H7 (cell line): ENCODE data around the gene MEIS2. TPM values are rescaled to one million over a fixed set of nuclear protein-coding genes. Genes with fewer than 3 reads are reported as not detected.
A peak's percentile ranks its signal among the peaks of the same experiment; 100 is the strongest.

Source experiments
- DNase-seq: peaks from one replicate; pipeline ENCODE4 v3.0.0; 2012
- H3K27me3 ChIP-seq: 2 replicates; pipeline ENCODE4 v1.6.0; 2011; ENCODE audit warnings: mild to moderate bottlenecking, low read length; ENCODE audit not compliant: control insufficient read depth, insufficient read depth
- H3K36me3 ChIP-seq: replicated peaks from 2 replicates; pipeline ENCODE4 v1.5.1; 2011; ENCODE audit warnings: low read length; ENCODE audit not compliant: control insufficient read depth, insufficient read depth
- H3K4me3 ChIP-seq: 2 replicates; pipeline ENCODE4 v1.5.1; 2011; ENCODE audit warnings: low read depth, mild to moderate bottlenecking, control low read depth, low read length, moderate library complexity; ENCODE audit not compliant: insufficient read depth
- total RNA-seq: library from RNA; depleted of rRNA; stranded (reverse); fragments of >200 nt; shearing (Covaris generic); gene quantifications from 2 replicates; pipeline ENCODE4 v1.2.3, GENCODE V29; 2014

MEIS2 gene
- total RNA-seq, 1 experiment from 2014 or later: 1.8 TPM

DNA sequence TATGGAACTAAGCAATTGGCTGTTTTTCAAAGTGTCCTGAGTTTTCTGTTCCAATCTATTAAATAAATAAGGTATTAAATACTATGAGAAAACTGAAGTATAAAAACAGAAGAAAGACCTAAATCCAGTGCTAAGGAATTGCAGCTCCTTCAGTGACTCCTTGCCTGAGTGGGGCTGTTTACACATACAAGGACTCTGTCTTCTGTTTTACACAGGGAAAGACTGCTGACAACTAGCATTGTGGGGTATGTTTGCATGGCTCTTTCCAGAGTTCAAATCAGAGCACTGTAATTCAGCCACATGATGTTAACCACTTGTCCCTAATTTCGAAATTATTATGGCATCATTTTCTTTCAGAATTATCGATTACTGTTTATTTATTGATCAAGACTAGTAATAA lies 31.3 kb upstream of the MEIS2 start:
- no peak for DNase-seq
- no peaks in the 10 kb centered on the region for H3K36me3 ChIP-seq
- H3K27me3 ChIP-seq: no peaks in the 10 kb centered on the region
- H3K4me3 ChIP-seq: no peak overlapping the region

- Histone ChIP-seq H3K4me3 (no peak overlapping the region), H3K36me3 (no peaks in the 10 kb centered on the region), H3K27me3 (no peaks in the 10 kb centered on the region)
- no peak for DNase-seq
Observed at GRCh38 chr15:37130356-37130755, 30.0 kb upstream of the MEIS2 start.

- Histone ChIP-seq H3K27me3 (no peaks in the 10 kb centered on the region), H3K4me3 (no peak overlapping the region), H3K36me3 (no peaks in the 10 kb centered on the region)
- DNase-seq: no peak
Observed at GRCh38 chr15:37125143-37125542, 24.8 kb upstream of the MEIS2 start.

DNA sequence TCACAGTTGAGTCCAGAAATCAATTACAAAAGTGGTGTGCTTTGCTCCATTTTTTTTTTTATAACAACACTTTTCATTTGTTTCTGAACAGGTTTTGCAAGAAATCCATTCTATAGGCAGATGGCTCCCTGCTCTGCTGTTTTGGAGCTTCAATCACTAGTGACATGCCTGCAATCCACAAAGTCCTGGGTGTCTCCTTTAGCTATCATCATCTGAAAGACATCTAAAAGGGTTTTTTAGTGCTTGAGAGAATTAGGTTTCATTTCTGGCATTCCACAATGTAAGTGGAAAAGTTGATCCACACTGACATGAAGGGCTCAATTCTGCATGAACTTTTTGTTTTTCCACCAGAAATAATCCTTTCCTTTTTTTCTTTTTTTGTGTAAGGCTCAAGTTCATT lies 24.0 kb upstream of the MEIS2 start:
- Histone ChIP-seq H3K27me3 (no peaks in the 10 kb centered on the region), H3K4me3 (no peak overlapping the region), H3K36me3 (no peaks in the 10 kb centered on the region)
- DNase-seq: no peak

GRCh38 chr15:37122703-37123102 lies 22.4 kb upstream of the MEIS2 start:
- Histone ChIP-seq H3K4me3 (no peak overlapping the region), H3K36me3 (no peaks in the 10 kb centered on the region), H3K27me3 (no peaks in the 10 kb centered on the region)
- no peak for DNase-seq

- H3K4me3 ChIP-seq: no peak overlapping the region
- H3K27me3 ChIP-seq: no peaks in the 10 kb centered on the region
- DNase-seq: no peak
- no peaks in the 10 kb centered on the region for H3K36me3 ChIP-seq
Observed at GRCh38 chr15:37121492-37121891, 21.1 kb upstream of the MEIS2 start.

DNA sequence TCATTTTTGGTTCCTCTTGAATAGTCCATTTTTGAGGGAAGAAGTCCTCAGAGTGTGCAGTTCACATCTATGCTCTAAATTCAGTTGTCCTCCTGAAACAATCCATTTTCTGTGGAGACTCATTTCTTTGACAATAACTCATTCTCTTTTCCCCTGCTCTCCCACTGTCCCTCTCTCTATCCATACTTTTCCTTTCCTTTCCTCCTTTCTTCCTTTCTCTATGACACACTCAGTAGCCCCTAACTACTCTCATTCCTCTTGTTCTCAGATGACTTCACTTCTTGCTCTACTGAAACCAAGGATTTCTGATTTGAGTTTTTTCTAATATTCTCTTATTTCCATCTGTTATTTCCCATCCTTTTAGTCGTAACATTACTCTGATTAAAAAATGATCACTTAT lies 16.7 kb upstream of the MEIS2 start:
- Histone ChIP-seq H3K27me3 (peaks cover 21% of the 10 kb centered on the region), H3K4me3 (no peak overlapping the region), H3K36me3 (no peaks in the 10 kb centered on the region)
- no peak for DNase-seq

DNA sequence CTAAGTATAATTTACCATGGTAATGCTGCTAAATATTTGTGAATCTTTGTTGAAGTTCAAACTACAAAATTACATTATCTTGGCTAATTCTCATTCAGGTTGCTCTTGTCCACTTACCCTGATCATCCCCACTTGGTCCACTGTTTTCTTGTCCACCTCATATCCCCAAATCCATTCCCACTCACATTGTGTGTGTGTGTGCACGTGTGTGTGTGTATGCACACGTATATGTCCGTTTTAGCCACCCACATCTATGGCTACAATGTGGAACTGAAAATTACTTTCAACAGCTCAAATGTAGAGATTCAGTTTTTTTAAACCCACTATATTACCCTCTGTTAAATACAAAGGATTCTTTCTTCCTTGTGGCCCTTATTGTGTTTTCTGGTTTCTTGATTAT lies 15.2 kb upstream of the MEIS2 start:
- Histone ChIP-seq H3K36me3 (no peaks in the 10 kb centered on the region), H3K4me3 (no peak overlapping the region), H3K27me3 (peaks cover 36% of the 10 kb centered on the region)
- DNase-seq: no peak

DNA sequence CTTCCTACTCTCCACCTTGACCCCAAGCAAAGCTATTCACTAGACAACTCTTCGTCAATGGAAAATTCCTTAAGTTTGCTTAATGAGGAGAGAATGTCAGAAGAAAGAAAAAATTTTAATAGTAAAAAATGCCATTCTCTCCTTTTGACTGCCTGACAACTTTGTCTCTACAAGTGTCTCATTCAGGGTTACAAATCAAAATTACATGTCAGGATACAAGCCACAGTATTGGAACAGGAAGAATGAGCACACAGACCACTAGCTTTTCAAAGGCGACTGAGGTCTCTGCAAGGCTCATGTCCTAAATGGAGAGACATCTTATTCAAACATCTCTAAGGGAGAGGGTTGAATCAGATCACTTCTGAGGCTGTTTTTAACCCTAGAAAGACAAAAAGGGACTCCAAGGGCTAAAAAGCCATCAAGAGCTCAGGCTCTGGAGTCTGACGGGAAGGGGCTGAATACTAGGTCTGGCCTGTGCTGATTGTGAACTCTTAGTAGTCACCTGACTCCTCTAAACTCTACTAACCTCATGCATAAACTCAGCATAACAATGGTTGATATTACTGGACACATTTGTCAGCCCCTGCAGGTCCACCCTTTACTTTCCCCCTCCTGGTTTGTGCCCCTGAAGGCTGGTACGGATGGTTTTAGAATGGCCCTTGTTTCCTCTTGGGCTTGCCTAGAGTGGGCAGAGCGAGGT lies 12.8 kb upstream of the MEIS2 start:
- H3K4me3 ChIP-seq: no peak overlapping the region
- DNase-seq: no peak
- peaks cover 61% of the 10 kb centered on the region for H3K27me3 ChIP-seq
- H3K36me3 ChIP-seq: no peaks in the 10 kb centered on the region

DNA sequence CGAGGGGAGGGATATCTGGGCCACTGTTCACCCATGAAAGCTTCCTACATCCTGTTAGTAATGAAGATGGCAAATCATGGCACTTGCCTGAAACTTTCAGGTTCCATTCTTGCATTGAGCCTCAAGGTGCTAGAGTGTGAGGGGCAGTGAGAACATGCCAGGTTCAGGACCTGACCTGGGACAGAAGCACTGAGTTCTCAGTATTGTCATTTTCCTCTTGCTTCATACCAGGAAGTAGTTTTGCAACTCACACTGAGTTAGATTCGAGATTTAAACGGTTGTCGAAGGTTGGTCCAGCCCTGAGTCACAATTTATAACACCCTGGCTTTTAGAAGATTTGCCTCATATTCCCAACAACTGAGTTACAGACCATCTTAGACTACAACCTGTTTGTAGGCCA lies 11.8 kb upstream of the MEIS2 start:
- DNase-seq: no peak
- Histone ChIP-seq H3K4me3 (no peak overlapping the region), H3K27me3 (peaks cover 68% of the 10 kb centered on the region), H3K36me3 (no peaks in the 10 kb centered on the region)

GRCh38 chr15:37111427-37111717 lies 11.0 kb upstream of the MEIS2 start:
- H3K4me3 ChIP-seq: no peak overlapping the region

DNA sequence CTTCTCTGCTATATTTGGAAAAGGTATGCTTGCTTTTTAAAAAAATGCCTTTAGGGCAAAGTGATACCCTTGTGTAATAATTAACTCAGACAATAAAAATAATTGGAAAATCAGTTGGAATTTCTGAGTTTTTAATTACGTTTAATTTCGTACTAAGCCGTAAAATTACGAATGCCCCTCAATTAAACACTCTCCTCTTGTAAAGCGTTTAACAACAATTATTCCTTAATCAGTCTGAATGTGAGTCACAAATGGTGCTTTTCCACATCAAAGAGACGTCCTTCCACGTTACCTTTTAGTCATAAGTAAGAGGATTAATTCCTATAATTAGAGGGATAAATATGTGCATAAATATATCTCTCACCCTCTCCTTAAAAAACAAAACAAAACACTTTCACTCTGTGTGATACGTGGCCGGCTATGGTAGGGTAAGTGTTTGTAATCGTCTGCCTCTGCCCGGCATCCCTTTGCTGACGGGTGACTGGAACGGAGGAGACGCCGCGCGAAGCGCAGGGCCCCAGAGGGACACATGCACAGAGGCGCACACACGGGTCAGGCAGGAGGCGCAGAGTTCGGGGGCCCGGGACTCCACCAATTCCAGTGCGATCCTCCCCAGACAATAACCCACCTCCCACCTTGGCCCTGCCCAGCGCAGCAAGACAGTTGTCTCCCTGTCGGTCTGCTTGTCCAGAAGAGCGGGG lies 9.7 kb upstream of the MEIS2 start:
- no peaks in the 10 kb centered on the region for H3K36me3 ChIP-seq
- H3K27me3 ChIP-seq: peaks cover 81% of the 10 kb centered on the region
- H3K4me3 ChIP-seq: peak overlapping the region; percentile 36
- peak; percentile 68 for DNase-seq

More at GRCh38 chr15:37111427-37111717, 11.0 kb upstream of the MEIS2 start:
- Histone ChIP-seq H3K36me3 (no peaks in the 10 kb centered on the region), H3K27me3 (peaks cover 68% of the 10 kb centered on the region)
- no peak for DNase-seq

DNA sequence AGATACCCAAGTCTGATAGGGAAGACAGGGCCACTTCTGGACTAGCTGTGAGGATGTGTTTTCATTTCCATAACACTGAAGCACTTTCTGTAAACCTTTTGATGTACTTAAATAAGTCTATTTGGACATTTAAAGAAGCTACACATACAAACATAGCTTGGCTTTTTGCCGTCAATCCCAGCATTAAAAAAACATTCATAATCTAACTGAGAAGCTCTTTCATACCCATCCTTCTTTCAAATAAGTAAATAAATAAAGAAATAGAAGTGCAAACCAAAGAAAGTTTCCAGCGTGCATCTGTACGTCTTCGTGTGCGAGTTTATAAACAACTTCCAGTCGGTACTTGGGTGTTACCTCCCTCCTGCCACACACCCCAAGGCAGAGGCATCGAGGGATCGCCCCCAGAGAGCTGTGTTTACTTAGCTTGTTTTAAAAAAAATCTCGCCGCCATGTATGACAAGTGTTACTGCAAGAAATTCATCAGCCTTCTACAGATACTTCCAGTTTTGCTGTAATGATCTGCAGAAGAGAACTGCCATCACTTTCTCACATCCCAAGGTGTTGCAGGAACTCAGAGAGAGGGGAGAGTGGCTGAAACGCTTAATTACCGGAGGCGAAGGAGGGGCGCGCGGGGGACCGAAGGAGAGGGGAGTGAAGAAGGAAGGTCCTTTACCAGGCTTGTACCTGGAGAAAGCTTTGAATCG lies 9.0 kb upstream of the MEIS2 start:
- H3K4me3 ChIP-seq: no peak overlapping the region
- no peaks in the 10 kb centered on the region for H3K36me3 ChIP-seq
- DNase-seq: peak; percentile 67
- peaks cover 88% of the 10 kb centered on the region for H3K27me3 ChIP-seq

- H3K36me3 ChIP-seq: no peaks in the 10 kb centered on the region
- peaks cover 89% of the 10 kb centered on the region for H3K27me3 ChIP-seq
- DNase-seq: no peak
- H3K4me3 ChIP-seq: no peak overlapping the region
Observed at GRCh38 chr15:37108381-37109167, 8.2 kb upstream of the MEIS2 start.
